ENCODE data around the gene RAPGEF5.

- TF ChIP-seq EZH2 (IDR thresholded peaks at IDR 0.05) (no peak), POLR2AphosphoS5 (IDR thresholded peaks at IDR 0.05; ENCODE audit: borderline replicate concordance, low read depth, low read length) (no peak)
Measured at GRCh38 chr7:22093936-22094335, 263.0 kb downstream of the RAPGEF5 start.
